ENCODE results near the gene MED13L.

MED13L gene

DNA sequence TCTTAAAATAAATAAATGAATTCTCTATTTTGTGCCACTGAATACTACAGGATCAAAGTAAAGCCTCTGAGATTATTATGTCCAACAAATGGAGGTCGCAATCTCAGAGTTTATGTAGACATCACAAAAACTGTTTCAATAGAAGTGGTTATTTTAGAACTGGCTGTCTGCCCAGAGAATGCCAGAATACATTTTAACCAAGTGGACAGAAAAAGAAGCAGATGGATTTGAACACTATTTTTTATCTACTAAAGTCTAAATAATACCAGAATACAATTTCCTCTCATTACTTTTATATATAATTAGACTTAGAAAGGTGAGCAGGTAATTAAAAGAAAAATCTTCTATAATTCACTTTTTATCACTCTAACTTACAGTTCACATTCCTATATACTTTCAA, 118.3 kb downstream of the MED13L start:
- Histone ChIP-seq H3K4me3 (no peak overlapping the region), H3K27ac (no peak overlapping the region)
- no peak for DNase-seq (ENCODE audit: low spot score)
- TF ChIP-seq, protein P1, sequence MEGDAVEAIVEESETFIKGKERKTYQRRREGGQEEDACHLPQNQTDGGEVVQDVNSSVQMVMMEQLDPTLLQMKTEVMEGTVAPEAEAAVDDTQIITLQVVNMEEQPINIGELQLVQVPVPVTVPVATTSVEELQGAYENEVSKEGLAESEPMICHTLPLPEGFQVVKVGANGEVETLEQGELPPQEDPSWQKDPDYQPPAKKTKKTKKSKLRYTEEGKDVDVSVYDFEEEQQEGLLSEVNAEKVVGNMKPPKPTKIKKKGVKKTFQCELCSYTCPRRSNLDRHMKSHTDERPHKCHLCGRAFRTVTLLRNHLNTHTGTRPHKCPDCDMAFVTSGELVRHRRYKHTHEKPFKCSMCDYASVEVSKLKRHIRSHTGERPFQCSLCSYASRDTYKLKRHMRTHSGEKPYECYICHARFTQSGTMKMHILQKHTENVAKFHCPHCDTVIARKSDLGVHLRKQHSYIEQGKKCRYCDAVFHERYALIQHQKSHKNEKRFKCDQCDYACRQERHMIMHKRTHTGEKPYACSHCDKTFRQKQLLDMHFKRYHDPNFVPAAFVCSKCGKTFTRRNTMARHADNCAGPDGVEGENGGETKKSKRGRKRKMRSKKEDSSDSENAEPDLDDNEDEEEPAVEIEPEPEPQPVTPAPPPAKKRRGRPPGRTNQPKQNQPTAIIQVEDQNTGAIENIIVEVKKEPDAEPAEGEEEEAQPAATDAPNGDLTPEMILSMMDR (IDR thresholded peaks at IDR 0.05) = no peak

DNA sequence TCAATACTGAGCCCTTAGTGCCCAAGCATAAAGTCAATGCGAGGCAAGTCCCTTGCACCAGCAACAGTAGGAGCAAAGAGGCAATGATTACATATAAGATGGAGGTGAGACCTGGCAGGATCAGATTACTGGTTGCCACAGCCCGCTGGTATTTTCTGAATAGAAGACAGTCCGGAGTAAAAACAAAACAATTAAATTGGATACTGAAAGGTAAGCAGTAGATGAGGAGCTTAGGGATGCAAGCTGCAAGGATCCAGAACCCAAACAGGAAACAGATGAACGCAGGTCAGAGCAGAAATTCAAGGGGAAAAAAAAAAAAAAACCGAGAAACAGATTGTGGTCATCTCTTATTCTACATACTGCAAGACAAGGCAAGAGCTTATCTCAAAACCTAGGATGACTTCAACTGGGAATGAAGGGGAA, 119.6 kb downstream of the MED13L start:
- no peak overlapping the region for H3K4me3 ChIP-seq
- TF ChIP-seq, protein P1 (IDR thresholded peaks at IDR 0.05) = no peak
- no peak for DNase-seq (ENCODE audit: low spot score)
- H3K27ac ChIP-seq = no peak overlapping the region

DNA sequence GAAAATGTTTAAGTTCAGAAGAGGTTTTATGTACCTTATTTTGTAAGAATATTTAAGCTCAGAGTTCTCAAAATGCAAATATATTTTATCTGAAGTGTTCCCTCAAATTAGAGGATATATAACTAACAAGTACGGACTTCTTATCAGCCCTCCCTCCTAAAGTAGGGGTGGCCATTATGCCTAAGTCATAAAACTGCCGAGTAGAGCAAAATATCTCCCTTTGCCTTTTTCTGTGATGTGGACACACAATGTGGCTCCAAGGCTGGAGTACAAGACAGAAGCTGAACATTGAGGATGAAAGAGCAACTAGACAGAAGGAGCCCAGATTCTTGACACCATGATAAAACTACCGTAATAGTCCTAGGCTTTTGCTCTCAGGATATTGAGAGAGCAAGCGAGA, 120.9 kb downstream of the MED13L start:
- DNase-seq (ENCODE audit: low spot score) = no peak
- TF ChIP-seq, protein P1 (IDR thresholded peaks at IDR 0.05) = no peak
- no peak overlapping the region for H3K4me3 ChIP-seq
- H3K27ac ChIP-seq = no peak overlapping the region

DNA sequence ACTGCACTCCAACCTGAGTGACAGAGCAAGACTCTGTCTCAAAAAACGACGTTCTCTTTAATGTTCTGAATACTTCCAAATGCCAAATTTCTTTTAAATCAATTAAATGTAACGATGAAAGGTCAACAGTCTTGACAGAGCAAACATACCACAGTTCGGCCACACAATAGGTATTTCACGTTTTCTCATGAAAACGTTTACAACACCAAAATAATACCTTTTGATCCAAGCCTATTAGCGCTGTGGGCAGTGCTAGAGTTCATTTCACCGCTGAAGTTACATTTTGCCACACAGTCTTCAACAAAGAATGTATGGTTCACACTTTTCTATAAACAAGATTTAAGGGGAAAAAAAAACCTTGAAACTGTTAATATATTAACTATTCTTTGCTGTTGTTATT, 122.1 kb downstream of the MED13L start:
- no peak for DNase-seq (ENCODE audit: low spot score)
- TF ChIP-seq, protein P1 (IDR thresholded peaks at IDR 0.05) = no peak
- H3K27ac ChIP-seq = no peak overlapping the region

DNA sequence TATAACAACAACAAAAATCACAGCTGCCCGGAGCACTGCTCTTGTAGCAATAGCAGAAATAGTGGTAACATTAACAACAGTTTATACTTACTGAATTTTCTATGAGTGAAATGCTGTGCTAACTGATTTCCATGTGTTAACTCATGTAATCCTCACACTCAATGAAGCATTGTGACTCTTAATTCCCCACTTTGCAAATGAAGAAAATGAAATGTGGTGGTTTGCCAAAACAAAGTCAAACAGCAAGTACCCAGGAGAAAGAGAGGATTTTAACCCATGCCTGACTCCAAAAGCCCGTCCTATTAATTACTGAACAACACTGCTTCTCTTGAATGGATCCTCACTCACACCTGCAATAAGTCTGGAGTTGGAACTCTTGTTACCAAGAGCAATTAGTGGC, 123.5 kb downstream of the MED13L start:
- DNase-seq (ENCODE audit: low spot score) = no peak
- TF ChIP-seq, protein P1 (IDR thresholded peaks at IDR 0.05) = no peak
- Histone ChIP-seq H3K4me3 (no peak overlapping the region), H3K27ac (no peak overlapping the region)

More for the DNA sequence above, 122.1 kb downstream of the MED13L start:
- H3K4me3 ChIP-seq = no peak overlapping the region

DNA sequence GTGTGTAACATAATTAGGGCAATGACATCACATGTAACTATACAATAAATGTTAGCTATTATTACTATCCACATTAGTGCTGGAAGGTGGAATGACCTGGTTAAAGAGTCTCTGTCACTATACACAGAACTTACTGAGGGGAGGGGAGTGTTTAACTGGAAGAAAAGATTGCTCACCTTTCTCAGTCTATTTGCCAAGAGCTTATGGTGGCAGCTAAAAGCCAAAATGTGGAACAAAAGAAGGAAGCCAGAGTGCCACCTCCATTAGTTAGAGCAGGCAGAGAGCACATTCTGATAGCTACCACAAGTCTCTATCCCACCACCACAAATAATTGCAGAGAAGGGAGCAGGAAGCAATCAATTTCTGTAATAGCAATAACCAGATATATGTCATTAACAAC, 124.4 kb downstream of the MED13L start:
- H3K27ac ChIP-seq = no peak overlapping the region
- no peak for DNase-seq (ENCODE audit: low spot score)
- no peak overlapping the region for H3K4me3 ChIP-seq
- TF ChIP-seq, protein P1 (IDR thresholded peaks at IDR 0.05) = no peak

DNA sequence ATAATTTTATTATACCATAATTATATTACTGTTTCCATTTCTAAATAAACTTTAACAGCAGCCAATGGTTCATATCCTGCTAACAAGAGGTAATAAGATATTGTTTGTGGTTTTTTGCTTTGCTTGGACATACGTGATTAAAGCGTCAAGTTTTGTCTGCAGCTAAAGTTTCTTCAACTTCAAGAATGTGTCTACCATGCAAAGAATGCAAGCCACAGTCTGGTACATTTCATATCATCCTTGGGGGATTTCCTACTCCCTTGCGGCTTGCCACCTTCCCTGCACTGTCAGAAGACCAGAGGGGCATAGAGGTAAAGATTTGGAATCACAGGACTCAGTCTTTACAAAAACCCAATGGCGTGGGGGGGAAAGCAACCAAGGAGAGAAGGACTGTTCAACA, 125.2 kb downstream of the MED13L start:
- TF ChIP-seq, protein P1 (IDR thresholded peaks at IDR 0.05) = no peak
- no peak for DNase-seq (ENCODE audit: low spot score)
- Histone ChIP-seq H3K27ac (no peak overlapping the region), H3K4me3 (no peak overlapping the region)

Data from coronary artery (tissue), 2 donors.